ENCODE data around the gene MEGF6. TPM values are rescaled to one million over a fixed set of nuclear protein-coding genes. Genes with fewer than 3 reads are reported as not detected.

MEGF6 gene
- total RNA-seq, 1 experiment from 2014 or later = 65.3 TPM

DNA sequence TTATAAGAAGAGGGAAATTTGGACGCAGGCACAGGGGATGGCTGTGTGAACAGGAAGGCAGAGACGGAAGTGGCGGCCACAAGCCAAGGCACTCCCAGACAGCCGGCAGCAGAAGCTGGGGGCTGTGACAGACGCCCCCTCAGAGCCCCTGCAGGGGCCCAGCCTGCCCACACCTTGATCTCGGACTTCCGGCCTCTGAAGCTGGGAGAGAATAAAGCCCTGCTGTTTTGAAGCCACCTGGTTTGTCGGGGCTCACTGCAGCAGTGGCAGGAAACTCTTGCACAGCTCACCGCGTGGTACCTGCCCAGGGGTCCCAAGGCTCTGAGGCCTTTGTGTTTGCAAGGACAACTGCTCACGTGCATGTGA is 13.7 kb downstream of the MEGF6 start:
- no peaks in the 10 kb centered on the region for H3K79me2 ChIP-seq (ENCODE audit: low read depth)
- no peak overlapping the region for H3K4me2 ChIP-seq
- ChIA-PET CTCF (no interaction called here), POLR2A (ENCODE audit: unreplicated experiment) (no interaction called here)
- TF ChIP-seq EZH2 (IDR thresholded peaks at IDR 0.05; ENCODE audit: low read depth) = no peak
- TF ChIP-seq, protein P1, sequence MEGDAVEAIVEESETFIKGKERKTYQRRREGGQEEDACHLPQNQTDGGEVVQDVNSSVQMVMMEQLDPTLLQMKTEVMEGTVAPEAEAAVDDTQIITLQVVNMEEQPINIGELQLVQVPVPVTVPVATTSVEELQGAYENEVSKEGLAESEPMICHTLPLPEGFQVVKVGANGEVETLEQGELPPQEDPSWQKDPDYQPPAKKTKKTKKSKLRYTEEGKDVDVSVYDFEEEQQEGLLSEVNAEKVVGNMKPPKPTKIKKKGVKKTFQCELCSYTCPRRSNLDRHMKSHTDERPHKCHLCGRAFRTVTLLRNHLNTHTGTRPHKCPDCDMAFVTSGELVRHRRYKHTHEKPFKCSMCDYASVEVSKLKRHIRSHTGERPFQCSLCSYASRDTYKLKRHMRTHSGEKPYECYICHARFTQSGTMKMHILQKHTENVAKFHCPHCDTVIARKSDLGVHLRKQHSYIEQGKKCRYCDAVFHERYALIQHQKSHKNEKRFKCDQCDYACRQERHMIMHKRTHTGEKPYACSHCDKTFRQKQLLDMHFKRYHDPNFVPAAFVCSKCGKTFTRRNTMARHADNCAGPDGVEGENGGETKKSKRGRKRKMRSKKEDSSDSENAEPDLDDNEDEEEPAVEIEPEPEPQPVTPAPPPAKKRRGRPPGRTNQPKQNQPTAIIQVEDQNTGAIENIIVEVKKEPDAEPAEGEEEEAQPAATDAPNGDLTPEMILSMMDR (conservative IDR thresholded peaks at IDR 0.05) = no peak
- H3K36me3 ChIP-seq (ENCODE audit: low read depth) = no peaks in the 10 kb centered on the region
- 0 out of 2 replicates have a peak, but pooled peaks cover 5% of the 10 kb centered on the region for H4K20me1 ChIP-seq (ENCODE audit: insufficient read depth)
- BruUV-seq (replicated peaks) = no TSS peak
- H3K9me3 ChIP-seq (ENCODE audit: insufficient read depth, low read depth) = no peaks in the 10 kb centered on the region
- H3K4me3 ChIP-seq = no peak overlapping the region
- intact Hi-C loops (cut with micrococcal nuclease; ENCODE audit: unreplicated experiment) = no loop called here
- H2AFZ ChIP-seq = no peak overlapping the region
- no peaks in the 10 kb centered on the region for H3F3A ChIP-seq (ENCODE audit: insufficient read depth, low read depth)
- H3K27ac ChIP-seq = no peak overlapping the region
- no peaks in the 10 kb centered on the region for H3K9me2 ChIP-seq (ENCODE audit: insufficient read depth)
- H3K27me3 ChIP-seq (ENCODE audit: insufficient read depth, low read depth) = no peaks in the 10 kb centered on the region
- no peak for DNase-seq
- H3K4me1 ChIP-seq (replicated peaks; ENCODE audit: insufficient read depth) = no peaks in the 10 kb centered on the region

DNA sequence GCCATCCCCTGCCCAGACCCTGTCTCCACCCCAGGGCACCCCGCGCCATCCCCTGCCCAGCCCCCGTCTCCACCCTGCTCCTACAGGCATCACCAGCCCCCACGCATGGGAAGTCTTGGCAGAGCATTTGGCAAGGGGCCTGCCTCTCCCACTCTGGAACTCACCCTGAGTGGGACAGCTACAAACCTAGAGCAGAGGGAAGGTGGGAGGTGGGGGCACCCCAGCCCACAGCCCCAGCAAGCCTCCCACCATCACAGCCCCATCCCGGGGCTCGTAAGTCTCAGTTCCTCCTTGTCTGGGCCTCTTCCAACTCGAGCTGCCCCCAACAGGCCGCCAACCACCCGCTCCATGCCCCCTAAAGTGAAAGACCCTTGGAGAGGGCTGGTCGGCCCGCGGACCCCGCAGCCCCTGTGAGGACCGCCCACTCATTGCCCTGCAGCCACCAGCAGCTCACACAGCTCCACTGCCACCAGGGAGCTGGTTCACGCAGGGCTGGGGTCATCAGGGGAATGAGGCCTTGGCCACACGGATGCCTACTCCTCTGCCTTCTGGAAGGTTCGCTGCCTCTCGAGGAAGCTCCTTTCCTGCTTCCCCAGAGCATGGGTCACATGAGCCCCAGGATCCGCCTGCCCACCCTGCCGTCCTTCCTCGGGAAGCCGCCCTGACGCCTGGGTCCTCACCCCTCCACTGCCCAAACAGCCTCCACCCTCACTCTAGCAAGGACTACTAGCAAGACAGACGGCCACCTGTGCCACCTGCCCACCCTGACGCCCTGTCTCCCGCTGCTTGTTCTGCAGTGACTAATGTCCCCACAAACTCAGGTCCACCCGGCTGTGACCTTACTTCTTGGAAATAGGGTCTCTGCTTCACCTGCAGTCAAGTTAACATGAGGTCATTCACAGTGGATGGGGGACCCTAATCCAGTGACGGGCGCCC is 14.4 kb downstream of the MEGF6 start:
- no TSS peak for BruUV-seq (replicated peaks)
- H3K9me3 ChIP-seq (ENCODE audit: insufficient read depth, low read depth) = no peaks in the 10 kb centered on the region
- H2AFZ ChIP-seq = no peak overlapping the region
- H3K4me2 ChIP-seq = no peak overlapping the region
- DNase-seq = no peak
- H3K79me2 ChIP-seq (ENCODE audit: low read depth) = no peaks in the 10 kb centered on the region
- intact Hi-C loops (cut with micrococcal nuclease; ENCODE audit: unreplicated experiment) = no loop called here
- H3K4me3 ChIP-seq = no peak overlapping the region
- H3K27ac ChIP-seq = no peak overlapping the region
- no peaks in the 10 kb centered on the region for H3K27me3 ChIP-seq (ENCODE audit: insufficient read depth, low read depth)
- no peaks in the 10 kb centered on the region for H3F3A ChIP-seq (ENCODE audit: insufficient read depth, low read depth)
- 0 out of 2 replicates have a peak, but pooled peaks cover 5% of the 10 kb centered on the region for H4K20me1 ChIP-seq (ENCODE audit: insufficient read depth)
- H3K36me3 ChIP-seq (ENCODE audit: low read depth) = no peaks in the 10 kb centered on the region
- CTCF ChIA-PET = no interaction called here
- POLR2A ChIA-PET (ENCODE audit: unreplicated experiment) = no interaction called here
- no peaks in the 10 kb centered on the region for H3K4me1 ChIP-seq (replicated peaks; ENCODE audit: insufficient read depth)
- TF ChIP-seq, protein P1 (conservative IDR thresholded peaks at IDR 0.05) = no peak
- no peaks in the 10 kb centered on the region for H3K9me2 ChIP-seq (ENCODE audit: insufficient read depth)

DNA sequence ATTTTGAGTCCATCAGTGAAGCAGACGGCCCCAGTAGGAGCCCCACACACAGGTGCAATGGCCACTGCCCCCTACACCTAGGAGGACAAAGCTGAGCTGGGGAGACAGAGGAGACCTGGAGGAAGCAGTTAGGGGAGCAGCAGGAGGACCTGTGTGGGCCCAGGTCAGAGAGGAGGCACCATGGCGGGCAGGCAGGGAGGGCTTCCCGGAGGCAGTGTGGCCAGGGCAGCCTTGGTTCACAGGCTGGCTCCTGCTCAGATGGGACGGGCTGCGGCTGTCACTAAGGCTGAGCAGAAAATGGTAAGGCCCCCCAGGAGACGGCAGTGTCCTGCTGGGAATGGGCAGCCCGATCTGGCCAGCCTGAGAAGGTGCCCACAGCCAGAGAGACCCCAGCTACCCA is 15.4 kb downstream of the MEGF6 start:
- no peak overlapping the region for H2AFZ ChIP-seq
- no peak overlapping the region for H3K27ac ChIP-seq
- no peak overlapping the region for H3K4me2 ChIP-seq
- no peaks in the 10 kb centered on the region for H3K27me3 ChIP-seq (ENCODE audit: insufficient read depth, low read depth)
- H3F3A ChIP-seq (ENCODE audit: insufficient read depth, low read depth) = no peaks in the 10 kb centered on the region
- CTCF ChIA-PET = no interaction called here
- BruUV-seq (replicated peaks) = no TSS peak
- H3K9me2 ChIP-seq (ENCODE audit: insufficient read depth) = no peaks in the 10 kb centered on the region
- no peaks in the 10 kb centered on the region for H3K36me3 ChIP-seq (ENCODE audit: low read depth)
- H3K4me3 ChIP-seq = no peak overlapping the region
- intact Hi-C loops (cut with micrococcal nuclease; ENCODE audit: unreplicated experiment) = no loop called here
- POLR2A ChIA-PET (ENCODE audit: unreplicated experiment) = no interaction called here
- no peak for TF ChIP-seq EZH2 (IDR thresholded peaks at IDR 0.05; ENCODE audit: low read depth)
- TF ChIP-seq, protein P1 (conservative IDR thresholded peaks at IDR 0.05) = no peak
- H3K9me3 ChIP-seq (ENCODE audit: insufficient read depth, low read depth) = no peaks in the 10 kb centered on the region
- 0 out of 2 replicates have a peak, but pooled peaks cover 5% of the 10 kb centered on the region for H4K20me1 ChIP-seq (ENCODE audit: insufficient read depth)
- no peaks in the 10 kb centered on the region for H3K4me1 ChIP-seq (replicated peaks; ENCODE audit: insufficient read depth)
- DNase-seq = no peak
- H3K79me2 ChIP-seq (ENCODE audit: low read depth) = no peaks in the 10 kb centered on the region

Measured in PC-9 (cell line).